ENCODE data around the gene TMEM131L.
"Not testable (repeated sequence)": the region's sequence is repeated elsewhere in the genome, so short reads cannot be mapped to it uniquely, and the experiment has no call there.

The TMEM131L gene

GRCh38 chr4:153663667-153664066 is 197.5 kb downstream of the TMEM131L start:
- DNase-seq = no peak

GRCh38 chr4:153666505-153666904 is 200.3 kb downstream of the TMEM131L start:
- DNase-seq = not testable (repeated sequence)

GRCh38 chr4:153668647-153669046 is 202.5 kb downstream of the TMEM131L start:
- no peak for DNase-seq

- no peak for DNase-seq
Observed at GRCh38 chr4:153669838-153670237, 203.7 kb downstream of the TMEM131L start.

- DNase-seq = no peak
Observed at GRCh38 chr4:153676486-153676885, 210.3 kb downstream of the TMEM131L start.

GRCh38 chr4:153676984-153677383 is 210.8 kb downstream of the TMEM131L start:
- DNase-seq = no peak

GRCh38 chr4:153679486-153679885 is 213.3 kb downstream of the TMEM131L start:
- DNase-seq = no peak

GRCh38 chr4:153683763-153684181 is 217.6 kb downstream of the TMEM131L start:
- no peak for DNase-seq

GRCh38 chr4:153684182-153684970 is 218.2 kb downstream of the TMEM131L start, which contains the start of gene TLR2:
Gene TLR2 (plus strand): TSS chr4:153684280. CDS start chr4:153702908, 18,628 bp downstream.
- DNase-seq = no peak

- no peak for DNase-seq
Observed at GRCh38 chr4:153684971-153685371, 218.8 kb downstream of the TMEM131L start.
